GM21423 (cell line): ENCODE results near the gene ULK1.

ENCODE experiments used
- ATAC-seq: cut with Tn5 transposase; IDR thresholded peaks from one replicate; pipeline ENCODE4 v1.9.1; 2021; ENCODE audit warnings: mild to moderate bottlenecking, moderate library complexity; ENCODE audit not compliant: unreplicated experiment

ULK1 gene

GRCh38 chr12:131919051-131919347, 24.6 kb downstream of the ULK1 start:
- ATAC-seq: no peak

GRCh38 chr12:131919366-131920156, 25.1 kb downstream of the ULK1 start:
- no peak for ATAC-seq

GRCh38 chr12:131920157-131920508, 25.7 kb downstream of the ULK1 start:
- no peak for ATAC-seq

GRCh38 chr12:131920902-131921840, 26.7 kb downstream of the ULK1 start:
- no peak for ATAC-seq

- ATAC-seq: no peak
These were observed 27.7 kb downstream of the ULK1 start for GRCh38 chr12:131921866-131922769.

GRCh38 chr12:131922772-131923171, 28.4 kb downstream of the ULK1 start:
- no peak for ATAC-seq

- peak; percentile 82 for ATAC-seq
These were observed 28.8 kb downstream of the ULK1 start for GRCh38 chr12:131923260-131923659.

GRCh38 chr12:131927110-131928079, 33.0 kb downstream of the ULK1 start:
- ATAC-seq: no peak

- no peak for ATAC-seq
These were observed 33.8 kb downstream of the ULK1 start for GRCh38 chr12:131928080-131928710.

- peak; percentile 66 for ATAC-seq
These were observed 34.5 kb downstream of the ULK1 start, which contains the start of gene PUS1 for GRCh38 chr12:131928711-131929580. Gene PUS1 (plus strand): TSS chr12:131929276. CDS start chr12:131929723, 447 bp downstream.

- peak; percentile 16 for ATAC-seq
These were observed 35.4 kb downstream of the ULK1 start for GRCh38 chr12:131929581-131930456.

GRCh38 chr12:131930510-131930909, 36.1 kb downstream of the ULK1 start:
- no peak for ATAC-seq

GRCh38 chr12:131933387-131933786, 39.0 kb downstream of the ULK1 start:
- no peak for ATAC-seq

- ATAC-seq: no peak
These were observed 40.1 kb downstream of the ULK1 start for GRCh38 chr12:131934535-131934934.

- no peak for ATAC-seq
These were observed 43.7 kb downstream of the ULK1 start for GRCh38 chr12:131938082-131938481.

GRCh38 chr12:131939007-131939406, 44.6 kb downstream of the ULK1 start:
- ATAC-seq: no peak

- ATAC-seq: no peak
These were observed 45.7 kb downstream of the ULK1 start for GRCh38 chr12:131940141-131940547.
